Body of pancreas (tissue), 4 donors: Measurements from ENCODE around the gene GALNT8.

Experiments
- POLR2A ChIP-seq, 3 donors: fragments of 450-650 bp; IDR thresholded peaks; one replicate each; pipeline ENCODE4 v1.6.1; 2016; ENCODE audit warnings: antibody characterized with exemption in 3 of 3, mild to moderate bottlenecking in 2 of 3
- TF ChIP-seq, protein P1 (sequence below), 7 experiments: fragments of 450-650 bp in 4 of 7; fragments of 200-600 bp in 3 of 7; sonication (generic) in 3 of 7; IDR thresholded peaks; one replicate each; pipeline ENCODE4 v1.5.1; 2016 to 2019; ENCODE audit warnings: antibody characterized with exemption in 7 of 7

DNA sequence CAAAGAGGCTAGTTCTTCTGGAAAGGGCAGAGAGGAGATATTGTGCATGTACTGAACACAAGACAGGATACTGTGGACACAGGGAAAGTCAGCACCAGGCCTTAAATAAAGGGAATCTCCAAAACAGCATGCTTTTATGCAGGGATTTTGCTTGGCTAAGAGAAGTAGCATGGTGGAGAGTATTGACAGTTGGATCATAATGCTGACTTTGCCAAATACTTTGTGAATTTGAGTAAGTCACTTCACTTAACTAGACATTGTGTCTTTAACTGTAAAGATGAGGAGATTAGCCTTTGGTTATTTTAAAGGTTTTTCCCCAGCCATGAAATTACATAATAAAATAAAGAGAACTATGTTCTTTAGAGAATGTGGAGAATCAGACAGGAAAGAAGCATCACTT is 24.5 kb downstream of the GALNT8 start:
- TF ChIP-seq, protein P1, sequence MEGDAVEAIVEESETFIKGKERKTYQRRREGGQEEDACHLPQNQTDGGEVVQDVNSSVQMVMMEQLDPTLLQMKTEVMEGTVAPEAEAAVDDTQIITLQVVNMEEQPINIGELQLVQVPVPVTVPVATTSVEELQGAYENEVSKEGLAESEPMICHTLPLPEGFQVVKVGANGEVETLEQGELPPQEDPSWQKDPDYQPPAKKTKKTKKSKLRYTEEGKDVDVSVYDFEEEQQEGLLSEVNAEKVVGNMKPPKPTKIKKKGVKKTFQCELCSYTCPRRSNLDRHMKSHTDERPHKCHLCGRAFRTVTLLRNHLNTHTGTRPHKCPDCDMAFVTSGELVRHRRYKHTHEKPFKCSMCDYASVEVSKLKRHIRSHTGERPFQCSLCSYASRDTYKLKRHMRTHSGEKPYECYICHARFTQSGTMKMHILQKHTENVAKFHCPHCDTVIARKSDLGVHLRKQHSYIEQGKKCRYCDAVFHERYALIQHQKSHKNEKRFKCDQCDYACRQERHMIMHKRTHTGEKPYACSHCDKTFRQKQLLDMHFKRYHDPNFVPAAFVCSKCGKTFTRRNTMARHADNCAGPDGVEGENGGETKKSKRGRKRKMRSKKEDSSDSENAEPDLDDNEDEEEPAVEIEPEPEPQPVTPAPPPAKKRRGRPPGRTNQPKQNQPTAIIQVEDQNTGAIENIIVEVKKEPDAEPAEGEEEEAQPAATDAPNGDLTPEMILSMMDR (IDR thresholded peaks at IDR 0.05) = no peak
- TF ChIP-seq POLR2A (IDR thresholded peaks at IDR 0.05) = no peak
